SK-N-SH (cell line): ENCODE results near the gene SLC6A11. TPM values are rescaled to one million over a fixed set of nuclear protein-coding genes. Genes with fewer than 3 reads are reported as not detected.

Source experiments
- CTCF ChIA-PET: fragments of 300-600, 350-600 bp; formaldehyde crosslinking; extraction: SDS; loops from one replicate; lab custom pipeline; 2021; lab: Yijun Ruan, JAX
- POLR2A ChIA-PET: fragments of 350-600 bp; sonication (Branson Sonifier 250); formaldehyde crosslinking; extraction: SDS; loops from one replicate; lab custom pipeline; 2020; ENCODE audit warnings: antibody characterized with exemption, inconsistent platforms; lab: Yijun Ruan, JAX
- DNase-seq: peaks from one replicate; pipeline ENCODE4 v3.0.0; 2012
- H2AFZ ChIP-seq: fragments of 200-600 bp; sonication (generic); 2 replicates; pipeline ENCODE4 v1.8.1; 2016; ENCODE audit warnings: antibody characterized with exemption, mild to moderate bottlenecking, low read depth
- H3F3A ChIP-seq: fragments of 200-600 bp; sonication (generic); replicated peaks from 2 replicates; pipeline ENCODE3; 2016; ENCODE audit warnings: antibody characterized with exemption, mild to moderate bottlenecking; ENCODE audit not compliant: insufficient read depth
- H3K27ac ChIP-seq, 2 experiments: fragments of 200-500 bp in 1 of 2; fragments of 200-600 bp in 1 of 2; sonication (Bioruptor generic) in 1 of 2; sonication (generic), shearing (Covaris generic) in 1 of 2; 2 replicates each; pipeline versions ENCODE4 v1.5.1 to v1.6.1; 2014 to 2016; ENCODE audit warnings: low read depth in 2 of 2, inconsistent platforms in 1 of 2, low read length in 1 of 2, mild to moderate bottlenecking in 1 of 2, mixed read lengths in 1 of 2
- H3K27me3 ChIP-seq: fragments of 200-600 bp; sonication (generic), shearing (Covaris generic); 2 replicates; pipeline ENCODE4 v1.6.1; 2016; ENCODE audit warnings: mixed run types; ENCODE audit not compliant: insufficient read depth
- H3K36me3 ChIP-seq, 2 experiments: fragments of 200-500 bp in 1 of 2; fragments of 200-600 bp in 1 of 2; sonication (Bioruptor generic) in 1 of 2; sonication (generic) in 1 of 2; replicated peaks in 1 of 2; 2 replicates each; pipeline versions ENCODE3 to v1.5.1; 2014 to 2016; ENCODE audit warnings: low read length in 1 of 2, mild to moderate bottlenecking in 1 of 2; ENCODE audit not compliant: insufficient read depth in 2 of 2, control insufficient read depth in 1 of 2
- H3K4me1 ChIP-seq, 2 experiments: fragments of 200-500 bp in 1 of 2; fragments of 200-600 bp in 1 of 2; sonication (Bioruptor generic) in 1 of 2; sonication (generic), shearing (Covaris generic) in 1 of 2; 2 replicates each; pipeline versions ENCODE4 v1.5.1 to v1.6.1; 2014 to 2016; ENCODE audit warnings: low read depth in 1 of 2, low read length in 1 of 2, mixed run types in 1 of 2; ENCODE audit not compliant: insufficient read depth in 2 of 2, control insufficient read depth in 1 of 2
- H3K4me2 ChIP-seq: fragments of 200-600 bp; sonication (generic), shearing (Covaris generic); 2 replicates; pipeline ENCODE4 v1.6.1; 2017; ENCODE audit warnings: mixed run types
- H3K4me3 ChIP-seq, 2 experiments: fragments of 200-500 bp in 1 of 2; fragments of 200-600 bp in 1 of 2; sonication (Bioruptor generic) in 1 of 2; sonication (generic), shearing (Covaris generic) in 1 of 2; 2 replicates each; pipeline versions ENCODE4 v1.5.1 to v1.8.1; 2014 to 2016; ENCODE audit warnings: low read depth in 2 of 2, inconsistent platforms in 1 of 2, low read length in 1 of 2, mild to moderate bottlenecking in 1 of 2, mixed read lengths in 1 of 2, moderate library complexity in 1 of 2
- H3K79me2 ChIP-seq: fragments of 200-600 bp; sonication (generic); 2 replicates; pipeline ENCODE4 v1.8.1; 2017; ENCODE audit warnings: mild to moderate bottlenecking; ENCODE audit not compliant: insufficient read depth
- H3K9ac ChIP-seq: fragments of 200-600 bp; sonication (generic); 2 replicates; pipeline ENCODE4 v1.6.1; 2017; ENCODE audit warnings: mixed run types
- H3K9me2 ChIP-seq: fragments of 200-600 bp; sonication (generic); 2 replicates; pipeline ENCODE4 v1.6.1; 2017; ENCODE audit warnings: mixed run types
- H3K9me3 ChIP-seq: fragments of 200-600 bp; sonication (generic); 2 replicates; pipeline ENCODE4 v1.6.1; 2017; ENCODE audit warnings: mixed run types, mild to moderate bottlenecking, moderate library complexity
- H4K20me1 ChIP-seq: fragments of 200-600 bp; sonication (generic); 2 replicates; pipeline ENCODE4 v1.6.1; 2017; ENCODE audit warnings: mild to moderate bottlenecking, mixed run types; ENCODE audit not compliant: insufficient read depth
- ELF1 ChIP-seq: IDR thresholded peaks from 2 replicates; pipeline ENCODE4 v1.4.0; 2012
- EP300 ChIP-seq, 2 experiments: IDR thresholded peaks; 2 replicates each; pipeline versions ENCODE4 v1.4.0 to v1.6.1; 2012; ENCODE audit warnings: borderline replicate concordance in 1 of 2, low read depth in 1 of 2, low read length in 1 of 2
- EZH2phosphoT487 ChIP-seq: fragments of 200-600 bp; sonication (generic); IDR thresholded peaks from 2 replicates; pipeline ENCODE4 v1.6.1; 2017; ENCODE audit warnings: low read depth, mixed run types, mild to moderate bottlenecking, antibody characterized with exemption, moderate library complexity, borderline replicate concordance
- FOXJ3 ChIP-seq: sonication (generic); formaldehyde crosslinking; IDR thresholded peaks from 2 replicates; pipeline ENCODE4 v1.5.1; 2020; ENCODE audit warnings: mild to moderate bottlenecking, missing genetic modification reagents
- JUND ChIP-seq: IDR thresholded peaks from 2 replicates; pipeline ENCODE4 v1.4.0; 2012
- MAX ChIP-seq: IDR thresholded peaks from 2 replicates; pipeline ENCODE4 v1.4.0; 2012; ENCODE audit warnings: low read depth
- MXI1 ChIP-seq: IDR thresholded peaks from 2 replicates; pipeline ENCODE4 v1.6.1; 2012; ENCODE audit warnings: mild to moderate bottlenecking, low read depth, low read length, improper control_type of control experiment
- NFIC ChIP-seq: IDR thresholded peaks from 2 replicates; pipeline ENCODE4 v1.4.0; 2012; ENCODE audit warnings: borderline replicate concordance
- NRF1 ChIP-seq: IDR thresholded peaks from 2 replicates; pipeline ENCODE4 v1.6.1; 2012; ENCODE audit warnings: low read depth, mild to moderate bottlenecking, low read length
- PBX3 ChIP-seq: IDR thresholded peaks from 2 replicates; pipeline ENCODE4; 2012
- POLR2AphosphoS5 ChIP-seq: IDR thresholded peaks from 2 replicates; pipeline ENCODE4 v1.6.1; 2012; ENCODE audit warnings: low read depth, low read length
- RAD21 ChIP-seq: IDR thresholded peaks from 2 replicates; pipeline ENCODE4 v1.6.1; 2012; ENCODE audit warnings: mild to moderate bottlenecking, low read length
- SIN3A ChIP-seq: IDR thresholded peaks from 2 replicates; pipeline ENCODE4 v1.6.1; 2012; ENCODE audit warnings: low read depth, mild to moderate bottlenecking, low read length, moderate library complexity, borderline replicate concordance
- SMC3 ChIP-seq: IDR thresholded peaks from 2 replicates; pipeline ENCODE4 v1.6.1; 2012; ENCODE audit warnings: low read depth, low read length, improper control_type of control experiment
- TAF1 ChIP-seq: IDR thresholded peaks from 2 replicates; pipeline ENCODE4 v1.6.1; 2012; ENCODE audit warnings: low read depth, mild to moderate bottlenecking, low read length, moderate library complexity, borderline replicate concordance
- USF2 ChIP-seq: fragments of 150-350 bp; IDR thresholded peaks from 2 replicates; pipeline ENCODE4 v1.6.1; 2017; ENCODE audit warnings: antibody characterized with exemption, low read length, low read depth, borderline replicate concordance
- YY1 ChIP-seq: IDR thresholded peaks from 2 replicates; pipeline ENCODE4 v1.4.0; 2012; ENCODE audit warnings: low read depth, mild to moderate bottlenecking
- WGBS: methylation state at CpG from one replicate; pipeline ENCODE4 v1.1.6; 2017; ENCODE audit warnings: low lambda C conversion rate; 5-methylcytosine and 5-hydroxymethylcytosine counted together
- polyA plus RNA-seq, 3 experiments: library from polyadenylated mRNA; depleted of rRNA; stranded (reverse); fragments of >200 nt; gene quantifications; 2 replicates each; pipeline ENCODE4 v1.2.3, GENCODE V29; 2012
- TF ChIP-seq, protein P1 (sequence below): IDR thresholded peaks from 2 replicates; pipeline ENCODE4 v1.4.0; 2012; ENCODE audit warnings: low read depth, borderline replicate concordance

SLC6A11 gene
- polyA plus RNA-seq, 1 of the 3 experiments (the other 2 are of a cell fraction): 0.03 TPM

DNA sequence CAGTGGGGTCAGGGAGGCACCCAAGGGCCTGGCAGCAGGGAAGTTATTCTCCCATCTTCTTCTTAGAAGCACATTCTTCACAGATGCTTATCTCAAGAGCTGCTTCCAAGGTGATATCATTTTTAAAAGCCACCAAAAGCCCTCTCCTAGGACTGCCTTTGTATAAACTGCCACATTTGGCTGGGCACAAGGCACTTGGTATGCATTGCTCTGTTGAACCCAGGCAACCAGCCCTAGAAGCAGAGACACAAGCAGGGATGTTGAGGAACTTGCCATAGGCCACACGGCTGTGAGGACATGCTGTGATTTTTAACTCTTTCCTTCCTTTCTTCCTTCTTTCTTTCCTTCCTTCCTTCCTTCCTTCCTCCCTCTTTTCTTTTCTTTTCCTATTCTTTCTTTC is 169.2 kb downstream of the SLC6A11 start:
- ChIA-PET CTCF (interaction anchor here (1.5 to 11.8 kb wide), 6 partner anchors 9 to 227 kb away, joined by 4 to 102 read pairs (median 10); no protein-coding TSS in a partner anchor), POLR2A (no interaction called here)
- no peaks in the 10 kb centered on the region for H3K9me3 ChIP-seq
- 31% methylated on average over 1 of the region's 1 CpG for WGBS
- H3K27ac ChIP-seq: no peak overlapping the region
- H4K20me1 ChIP-seq: no peaks in the 10 kb centered on the region
- no peak for DNase-seq
- TF ChIP-seq, protein P1, sequence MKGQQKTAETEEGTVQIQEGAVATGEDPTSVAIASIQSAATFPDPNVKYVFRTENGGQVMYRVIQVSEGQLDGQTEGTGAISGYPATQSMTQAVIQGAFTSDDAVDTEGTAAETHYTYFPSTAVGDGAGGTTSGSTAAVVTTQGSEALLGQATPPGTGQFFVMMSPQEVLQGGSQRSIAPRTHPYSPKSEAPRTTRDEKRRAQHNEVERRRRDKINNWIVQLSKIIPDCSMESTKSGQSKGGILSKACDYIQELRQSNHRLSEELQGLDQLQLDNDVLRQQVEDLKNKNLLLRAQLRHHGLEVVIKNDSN: no peak
- TF ChIP-seq NFIC: no peak
- no peak for TF ChIP-seq PBX3
- TF ChIP-seq SIN3A: no peak
- no peak for TF ChIP-seq POLR2AphosphoS5
- no peak for TF ChIP-seq JUND
- no peak for TF ChIP-seq NRF1
- TF ChIP-seq FOXJ3 (CRISPR knock-in tag): no peak
- no peak for TF ChIP-seq MAX
- TF ChIP-seq SMC3: no peak
- no peak for TF ChIP-seq ELF1
- TF ChIP-seq RAD21: no peak
- TF ChIP-seq USF2: no peak
- no peak for TF ChIP-seq EP300 (IDR thresholded peaks at IDR 0.05; ENCODE audit: borderline replicate concordance in 1 of 2, low read depth in 1 of 2, low read length in 1 of 2)
- no peak for TF ChIP-seq EZH2phosphoT487
- no peak for TF ChIP-seq TAF1
- TF ChIP-seq YY1: no peak
- TF ChIP-seq MXI1: no peak
- H3K36me3 ChIP-seq: no peaks in the 10 kb centered on the region
- H2AFZ ChIP-seq: no peak overlapping the region
- H3K9me2 ChIP-seq: no peaks in the 10 kb centered on the region
- H3K79me2 ChIP-seq: no peaks in the 10 kb centered on the region
- no peak overlapping the region for H3K9ac ChIP-seq
- H3K27me3 ChIP-seq: no peaks in the 10 kb centered on the region
- H3K4me2 ChIP-seq: no peak overlapping the region
- no peak overlapping the region for H3K4me3 ChIP-seq
- H3K4me1 ChIP-seq: no peaks in the 10 kb centered on the region
- H3F3A ChIP-seq: no peaks in the 10 kb centered on the region
